HEK293 (cell line): Measurements from ENCODE around the gene HOXC5.
A peak's percentile ranks its signal among the peaks of the same experiment; 100 is the strongest.

ENCODE experiments used
- BCL6B ChIP-seq: fragments of 450-650 bp; formaldehyde crosslinking; IDR thresholded peaks from 2 replicates; pipeline ENCODE4 v1.5.1; 2017; ENCODE audit warnings: missing biosample characterization, missing genetic modification characterization
- CTCF ChIP-seq: fragments of 450-650 bp; formaldehyde crosslinking; IDR thresholded peaks from 2 replicates; pipeline ENCODE4 v1.5.1; 2016; ENCODE audit warnings: missing biosample characterization, missing genetic modification characterization
- EGR2 ChIP-seq: fragments of 450-650 bp; formaldehyde crosslinking; IDR thresholded peaks from 2 replicates; pipeline ENCODE4 v1.5.1; 2016; ENCODE audit warnings: low read depth, missing biosample characterization, missing genetic modification characterization
- INSM2 ChIP-seq: fragments of 450-650 bp; formaldehyde crosslinking; IDR thresholded peaks from 2 replicates; pipeline ENCODE4 v1.5.1; 2016; ENCODE audit warnings: missing biosample characterization, missing genetic modification characterization
- KLF10 ChIP-seq: fragments of 450-650 bp; IDR thresholded peaks from 2 replicates; pipeline ENCODE4 v1.5.1; 2018; ENCODE audit warnings: missing biosample characterization, mild to moderate bottlenecking, missing genetic modification characterization
- KLF7 ChIP-seq: fragments of 450-650 bp; formaldehyde crosslinking; IDR thresholded peaks from 2 replicates; pipeline ENCODE4 v1.5.1; 2016; ENCODE audit warnings: missing biosample characterization, missing genetic modification characterization, borderline replicate concordance
- OVOL3 ChIP-seq: fragments of 450-650 bp; formaldehyde crosslinking; IDR thresholded peaks from 2 replicates; pipeline ENCODE4 v1.5.1; 2016; ENCODE audit warnings: missing biosample characterization, missing genetic modification characterization
- SCRT2 ChIP-seq: fragments of 450-650 bp; formaldehyde crosslinking; IDR thresholded peaks from 2 replicates; pipeline ENCODE4 v1.5.1; 2016; ENCODE audit warnings: missing biosample characterization, missing genetic modification characterization
- TSHZ1 ChIP-seq: fragments of 450-650 bp; formaldehyde crosslinking; IDR thresholded peaks from 2 replicates; pipeline ENCODE4 v1.5.1; 2016; ENCODE audit warnings: missing biosample characterization, missing genetic modification characterization, borderline replicate concordance
- WT1 ChIP-seq: fragments of 450-650 bp; formaldehyde crosslinking; IDR thresholded peaks from 2 replicates; pipeline ENCODE4 v1.5.1; 2016; ENCODE audit warnings: missing biosample characterization, missing genetic modification characterization
- ZBTB11 ChIP-seq: fragments of 450-650 bp; formaldehyde crosslinking; conservative IDR thresholded peaks from 2 replicates; pipeline ENCODE4 v1.5.1; 2016; ENCODE audit warnings: low read depth, missing biosample characterization, missing genetic modification characterization
- ZBTB26 ChIP-seq: fragments of 450-650 bp; formaldehyde crosslinking; optimal IDR thresholded peaks from 2 replicates; pipeline ENCODE3; 2016; ENCODE audit warnings: missing biosample characterization, mild to moderate bottlenecking, missing genetic modification characterization
- ZEB2 ChIP-seq: fragments of 450-650 bp; formaldehyde crosslinking; IDR thresholded peaks from 2 replicates; pipeline ENCODE4 v1.5.1; 2016; ENCODE audit warnings: missing biosample characterization, missing genetic modification characterization
- ZNF24 ChIP-seq: fragments of 450-650 bp; formaldehyde crosslinking; IDR thresholded peaks from 2 replicates; pipeline ENCODE4 v1.5.1; 2016; ENCODE audit warnings: missing biosample characterization, missing genetic modification characterization
- ZNF354C ChIP-seq: fragments of 450-650 bp; formaldehyde crosslinking; IDR thresholded peaks from 2 replicates; pipeline ENCODE4 v1.5.1; 2016; ENCODE audit warnings: missing biosample characterization, missing genetic modification characterization, low read depth, borderline replicate concordance
- ZNF473 ChIP-seq: fragments of 450-650 bp; formaldehyde crosslinking; IDR thresholded peaks from 2 replicates; pipeline ENCODE4 v1.5.1; 2017; ENCODE audit warnings: missing biosample characterization, missing genetic modification characterization
- ZNF48 ChIP-seq: fragments of 450-650 bp; formaldehyde crosslinking; IDR thresholded peaks from 2 replicates; pipeline ENCODE4 v1.5.1; 2016; ENCODE audit warnings: missing biosample characterization, missing genetic modification characterization
- ZNF560 ChIP-seq: fragments of 450-650 bp; formaldehyde crosslinking; IDR thresholded peaks from 2 replicates; pipeline ENCODE4 v1.5.1; 2017; ENCODE audit warnings: missing biosample characterization, missing genetic modification characterization, borderline replicate concordance
- ZNF600 ChIP-seq: fragments of 450-650 bp; formaldehyde crosslinking; IDR thresholded peaks from 2 replicates; pipeline ENCODE4 v1.5.1; 2016; ENCODE audit warnings: missing biosample characterization, missing genetic modification characterization
- ZNF660 ChIP-seq: fragments of 450-650 bp; IDR thresholded peaks from 2 replicates; pipeline ENCODE4 v1.5.1; 2018; ENCODE audit warnings: missing biosample characterization, mild to moderate bottlenecking, missing genetic modification characterization
- ZNF747 ChIP-seq: fragments of 450-650 bp; formaldehyde crosslinking; IDR thresholded peaks from 2 replicates; pipeline ENCODE4 v1.5.1; 2016; ENCODE audit warnings: missing biosample characterization, missing genetic modification characterization
- ZSCAN16 ChIP-seq: fragments of 450-650 bp; formaldehyde crosslinking; IDR thresholded peaks from 2 replicates; pipeline ENCODE4 v1.5.1; 2016; ENCODE audit warnings: missing biosample characterization, missing genetic modification characterization
- ZSCAN30 ChIP-seq: fragments of 450-650 bp; IDR thresholded peaks from 2 replicates; pipeline ENCODE4 v1.5.1; 2018; ENCODE audit warnings: missing biosample characterization, mild to moderate bottlenecking, missing genetic modification characterization, moderate library complexity

HOXC5 gene

GRCh38 chr12:54053751-54054741, 21.2 kb downstream of the HOXC5 start, which contains the start of gene HOXC4 (continued):
- peak; percentile 62; the same call in 1 of the 2 replicates for TF ChIP-seq INSM2
- peak; percentile 30; the same call in 1 of the 2 replicates for TF ChIP-seq ZBTB11
- TF ChIP-seq ZEB2: peak; percentile 54
- peak; percentile 84 for TF ChIP-seq WT1 (tag by site-specific recombination)
- TF ChIP-seq SCRT2 (tag by site-specific recombination): no peak
- 0 out of 2 replicates have a peak, but pooled peaks have one; percentile 47 for TF ChIP-seq ZSCAN16 (tag by site-specific recombination)
- TF ChIP-seq ZBTB26: peak; percentile 38
- TF ChIP-seq ZNF560 (tag by site-specific recombination): no peak
- TF ChIP-seq ZNF24 (tag by site-specific recombination): peak; percentile 84
- no peak for TF ChIP-seq ZNF473
- TF ChIP-seq ZNF48 (tag by site-specific recombination): no peak
- TF ChIP-seq BCL6B (tag by site-specific recombination): peak; percentile 90
- peak; percentile 92 for TF ChIP-seq OVOL3 (tag by site-specific recombination)
- TF ChIP-seq KLF7 (tag by site-specific recombination): peak; percentile 81; the same call in 1 of the 2 replicates
- TF ChIP-seq KLF10 (tag by site-specific recombination): peak; percentile 58; the same call in 1 of the 2 replicates
- TF ChIP-seq ZNF747 (tag by site-specific recombination): no peak
- peak; percentile 26; the same call in 1 of the 2 replicates for TF ChIP-seq CTCF (tag by site-specific recombination)
- TF ChIP-seq ZNF600: peak; percentile 96
- TF ChIP-seq EGR2 (tag by site-specific recombination): 0 out of 2 replicates have a peak, but pooled peaks have one; percentile 18
- 0 out of 2 replicates have a peak, but pooled peaks have one; percentile 15 for TF ChIP-seq ZNF660 (tag by site-specific recombination)
- no peak for TF ChIP-seq ZNF354C
- TF ChIP-seq TSHZ1 (tag by site-specific recombination): peak; percentile 77
- peak; percentile 97 for TF ChIP-seq ZSCAN30 (tag by site-specific recombination)
